ENCODE results near the gene FBH1.

The FBH1 gene

GRCh38 chr10:5913736-5914135, 23.7 kb downstream of the FBH1 start:
- no peak for TF ChIP-seq EZH2 (IDR thresholded peaks at IDR 0.05; ENCODE audit: borderline replicate concordance, low read depth, low read length, severe bottlenecking)
- no peak for TF ChIP-seq CTCF (IDR thresholded peaks at IDR 0.05; ENCODE audit: borderline replicate concordance, extremely low read depth, low read length, poor library complexity, severe bottlenecking)
- Histone ChIP-seq H3K9me3 (ENCODE audit: insufficient read depth, low read length, severe bottlenecking) (no peaks in the 10 kb centered on the region), H3K27ac (ENCODE audit: low read length) (no peak overlapping the region), H2AFZ (ENCODE audit: low read depth, low read length) (no peak overlapping the region), H3K4me2 (ENCODE audit: insufficient read depth, low read length) (no peak overlapping the region), H3K4me3 (ENCODE audit: low read depth in 1 of 2, low read length in 2 of 2) (no peak overlapping the region), H4K20me1 (ENCODE audit: insufficient read depth, low read length) (peaks cover 4% of the 10 kb centered on the region; the same call in 1 of the 2 replicates), H3K36me3 (ENCODE audit: insufficient read depth, low read length) (peaks cover 97% of the 10 kb centered on the region), H3K27me3 (ENCODE audit: insufficient read depth, low read length, poor library complexity) (no peaks in the 10 kb centered on the region), H3K9ac (ENCODE audit: low read depth, low read length) (no peak overlapping the region), H3K4me1 (ENCODE audit: insufficient read depth, low read length) (no peaks in the 10 kb centered on the region), H3K79me2 (ENCODE audit: insufficient read depth, low read length) (no peaks in the 10 kb centered on the region)
- DNase-seq (no peak), ATAC-seq (ENCODE audit: insufficient read depth, low read depth) (no peak)

GRCh38 chr10:5915451-5915850, 25.4 kb downstream of the FBH1 start:
- Histone ChIP-seq H3K36me3 (ENCODE audit: insufficient read depth, low read length) (peaks cover 93% of the 10 kb centered on the region), H3K4me1 (ENCODE audit: insufficient read depth, low read length) (no peaks in the 10 kb centered on the region), H3K27ac (ENCODE audit: low read length) (no peak overlapping the region), H4K20me1 (ENCODE audit: insufficient read depth, low read length) (no peaks in the 10 kb centered on the region; the same call in 1 of the 2 replicates), H3K9me3 (ENCODE audit: insufficient read depth, low read length, severe bottlenecking) (no peaks in the 10 kb centered on the region), H3K79me2 (ENCODE audit: insufficient read depth, low read length) (no peaks in the 10 kb centered on the region), H3K4me2 (ENCODE audit: insufficient read depth, low read length) (no peak overlapping the region), H3K4me3 (ENCODE audit: low read depth in 1 of 2, low read length in 2 of 2) (no peak overlapping the region), H3K9ac (ENCODE audit: low read depth, low read length) (no peak overlapping the region), H2AFZ (ENCODE audit: low read depth, low read length) (no peak overlapping the region), H3K27me3 (ENCODE audit: insufficient read depth, low read length, poor library complexity) (no peaks in the 10 kb centered on the region)
- DNase-seq = no peak
- no peak for TF ChIP-seq CTCF (IDR thresholded peaks at IDR 0.05; ENCODE audit: borderline replicate concordance, extremely low read depth, low read length, poor library complexity, severe bottlenecking)
- ATAC-seq (ENCODE audit: insufficient read depth, low read depth) = no peak

- Histone ChIP-seq H3K4me3 (ENCODE audit: low read depth in 1 of 2, low read length in 2 of 2) (no peak overlapping the region), H3K27ac (ENCODE audit: low read length) (no peak overlapping the region), H3K9ac (ENCODE audit: low read depth, low read length) (no peak overlapping the region), H3K4me1 (ENCODE audit: insufficient read depth, low read length) (no peaks in the 10 kb centered on the region), H3K4me2 (ENCODE audit: insufficient read depth, low read length) (no peak overlapping the region), H4K20me1 (ENCODE audit: insufficient read depth, low read length) (no peaks in the 10 kb centered on the region; the same call in 1 of the 2 replicates), H3K79me2 (ENCODE audit: insufficient read depth, low read length) (no peaks in the 10 kb centered on the region), H3K36me3 (ENCODE audit: insufficient read depth, low read length) (peaks cover 94% of the 10 kb centered on the region), H3K27me3 (ENCODE audit: insufficient read depth, low read length, poor library complexity) (no peaks in the 10 kb centered on the region), H2AFZ (ENCODE audit: low read depth, low read length) (no peak overlapping the region), H3K9me3 (ENCODE audit: insufficient read depth, low read length, severe bottlenecking) (no peaks in the 10 kb centered on the region)
- ATAC-seq (ENCODE audit: insufficient read depth, low read depth) (no peak), DNase-seq (no peak)
- no peak for TF ChIP-seq EZH2 (IDR thresholded peaks at IDR 0.05; ENCODE audit: borderline replicate concordance, low read depth, low read length, severe bottlenecking)
- no peak for TF ChIP-seq CTCF (IDR thresholded peaks at IDR 0.05; ENCODE audit: borderline replicate concordance, extremely low read depth, low read length, poor library complexity, severe bottlenecking)
Observed at GRCh38 chr10:5917305-5917704, 27.3 kb downstream of the FBH1 start.

GRCh38 chr10:5918763-5919162, 28.7 kb downstream of the FBH1 start:
- Histone ChIP-seq H3K4me3 (ENCODE audit: low read depth in 1 of 2, low read length in 2 of 2) (no peak overlapping the region), H4K20me1 (ENCODE audit: insufficient read depth, low read length) (no peaks in the 10 kb centered on the region; the same call in 1 of the 2 replicates), H3K27me3 (ENCODE audit: insufficient read depth, low read length, poor library complexity) (no peaks in the 10 kb centered on the region), H3K36me3 (ENCODE audit: insufficient read depth, low read length) (peaks cover 94% of the 10 kb centered on the region), H3K27ac (ENCODE audit: low read length) (no peak overlapping the region), H3K79me2 (ENCODE audit: insufficient read depth, low read length) (no peaks in the 10 kb centered on the region), H3K9me3 (ENCODE audit: insufficient read depth, low read length, severe bottlenecking) (no peaks in the 10 kb centered on the region), H3K4me1 (ENCODE audit: insufficient read depth, low read length) (no peaks in the 10 kb centered on the region), H2AFZ (ENCODE audit: low read depth, low read length) (no peak overlapping the region), H3K4me2 (ENCODE audit: insufficient read depth, low read length) (no peak overlapping the region), H3K9ac (ENCODE audit: low read depth, low read length) (no peak overlapping the region)
- no peak for ATAC-seq (ENCODE audit: insufficient read depth, low read depth)
- no peak for TF ChIP-seq CTCF (IDR thresholded peaks at IDR 0.05; ENCODE audit: borderline replicate concordance, extremely low read depth, low read length, poor library complexity, severe bottlenecking)
- TF ChIP-seq EZH2 (IDR thresholded peaks at IDR 0.05; ENCODE audit: borderline replicate concordance, low read depth, low read length, severe bottlenecking) = no peak
- DNase-seq = no peak

Measured in DND-41 (cell line).